H1 (cell line): Measurements from ENCODE around the gene CORO2B. TPM values are rescaled to one million over a fixed set of nuclear protein-coding genes. Genes with fewer than 3 reads are reported as not detected.
A peak's percentile ranks its signal among the peaks of the same experiment; 100 is the strongest.

Source experiments
- E2F6 ChIP-seq: IDR thresholded peaks from 2 replicates; pipeline ENCODE4 v1.6.1; 2012; ENCODE audit warnings: inconsistent platforms
- EZH2 ChIP-seq: fragments of 200-600 bp; sonication (generic); IDR thresholded peaks from 2 replicates; pipeline ENCODE4 v1.7.1; 2012; ENCODE audit warnings: low read depth, mild to moderate bottlenecking, moderate library complexity, low read length, inconsistent platforms; ENCODE audit not compliant: severe bottlenecking
- NRF1 ChIP-seq: IDR thresholded peaks from 2 replicates; pipeline ENCODE4 v1.6.1; 2011; ENCODE audit warnings: mild to moderate bottlenecking, low read depth, low read length, improper control_type of control experiment
- RBBP5 ChIP-seq: IDR thresholded peaks from 2 replicates; pipeline ENCODE4 v1.7.1; 2012; ENCODE audit warnings: low read depth, mild to moderate bottlenecking, inconsistent platforms, low read length, moderate library complexity, borderline replicate concordance
- YY1 ChIP-seq: IDR thresholded peaks from 2 replicates; pipeline ENCODE4 v1.6.1; 2011; ENCODE audit warnings: low read depth, mild to moderate bottlenecking, low read length
- polyA plus RNA-seq, 7 experiments: library from polyadenylated mRNA; depleted of rRNA in 3 of 7; stranded (reverse) in 5 of 7; unstranded in 2 of 7; fragments of >200 nt in 5 of 7; fragments of 200-250 nt in 2 of 7; gene quantifications; 1 replicate in 5 of 7; 2 replicates in 1 of 7; 4 replicates in 1 of 7; pipeline versions ENCODE4 v1.2.1 to v1.2.3, GENCODE V29; 2011 to 2013; ENCODE audit warnings: missing spikeins in 2 of 7, mixed read lengths in 2 of 7
- total RNA-seq: library from RNA; stranded (reverse); fragmentation: NEBNext Ultra II Directional; extraction: Animal tissue kit (Norgen Biotek cat#: 25700); gene quantifications from 2 replicates; pipeline ENCODE4 v1.2.1, GENCODE V29; 2021
- TF ChIP-seq, protein P1 (sequence below), 3 experiments: IDR thresholded peaks; 1 replicate in 2 of 3; 2 replicates in 1 of 3; pipeline versions ENCODE4 v1.5.1 to v1.6.1; 2011; ENCODE audit warnings: low read length in 3 of 3, mild to moderate bottlenecking in 3 of 3, inconsistent platforms in 2 of 3, low read depth in 1 of 3, moderate library complexity in 1 of 3; ENCODE audit not compliant: insufficient read depth in 1 of 3; ENCODE audit errors: control extremely low read depth in 1 of 3

Gene CORO2B
- total and polyA plus RNA-seq, 2 of the 8 experiments (the other 6 are each of a cell fraction or from before 2014, with no cell fraction given): 3.4 to 6.7 TPM

DNA sequence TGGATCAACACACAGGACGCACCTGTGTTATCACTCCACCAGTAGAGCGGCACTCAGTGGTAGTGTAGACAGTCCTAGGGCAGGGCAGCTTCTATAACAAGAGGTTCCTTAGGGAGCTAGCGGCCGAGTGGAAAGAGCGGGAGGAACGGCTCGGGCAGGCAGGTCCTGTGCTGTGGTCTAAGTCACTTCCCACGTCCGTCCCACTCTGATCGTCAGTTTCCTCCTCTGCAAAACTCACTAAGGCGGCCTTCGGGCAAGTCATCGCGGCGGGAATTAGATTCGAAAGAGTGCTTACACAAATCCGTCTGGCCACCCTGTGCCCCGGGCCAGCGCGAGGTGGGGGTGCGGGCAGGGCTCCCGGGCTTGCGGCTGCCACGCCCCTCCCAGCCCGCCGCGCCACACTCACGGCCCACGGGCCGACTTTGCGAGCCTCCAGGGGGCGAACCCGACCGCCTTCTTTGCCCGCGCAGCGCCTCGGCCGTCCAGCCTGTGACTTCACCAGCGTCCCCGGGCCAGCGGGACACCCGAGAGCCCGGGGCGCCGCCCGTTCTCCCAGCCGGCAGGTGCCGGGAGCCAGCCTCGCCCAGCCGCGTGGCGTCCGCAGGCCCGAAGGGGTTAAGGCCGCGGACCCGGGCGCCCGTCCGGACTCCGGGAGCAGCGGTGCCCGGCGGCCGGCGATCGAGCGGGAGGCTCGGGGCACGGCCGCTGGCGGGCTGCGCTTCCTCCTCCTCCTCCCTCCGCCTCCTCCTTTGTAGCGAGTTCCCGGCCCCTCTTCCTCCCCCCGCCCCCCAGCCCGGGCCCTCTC lies 416 bp upstream of the CORO2B start (continued):
- TF ChIP-seq NRF1: no peak
- TF ChIP-seq, protein P1, sequence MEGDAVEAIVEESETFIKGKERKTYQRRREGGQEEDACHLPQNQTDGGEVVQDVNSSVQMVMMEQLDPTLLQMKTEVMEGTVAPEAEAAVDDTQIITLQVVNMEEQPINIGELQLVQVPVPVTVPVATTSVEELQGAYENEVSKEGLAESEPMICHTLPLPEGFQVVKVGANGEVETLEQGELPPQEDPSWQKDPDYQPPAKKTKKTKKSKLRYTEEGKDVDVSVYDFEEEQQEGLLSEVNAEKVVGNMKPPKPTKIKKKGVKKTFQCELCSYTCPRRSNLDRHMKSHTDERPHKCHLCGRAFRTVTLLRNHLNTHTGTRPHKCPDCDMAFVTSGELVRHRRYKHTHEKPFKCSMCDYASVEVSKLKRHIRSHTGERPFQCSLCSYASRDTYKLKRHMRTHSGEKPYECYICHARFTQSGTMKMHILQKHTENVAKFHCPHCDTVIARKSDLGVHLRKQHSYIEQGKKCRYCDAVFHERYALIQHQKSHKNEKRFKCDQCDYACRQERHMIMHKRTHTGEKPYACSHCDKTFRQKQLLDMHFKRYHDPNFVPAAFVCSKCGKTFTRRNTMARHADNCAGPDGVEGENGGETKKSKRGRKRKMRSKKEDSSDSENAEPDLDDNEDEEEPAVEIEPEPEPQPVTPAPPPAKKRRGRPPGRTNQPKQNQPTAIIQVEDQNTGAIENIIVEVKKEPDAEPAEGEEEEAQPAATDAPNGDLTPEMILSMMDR (IDR thresholded peaks at IDR 0.05; ENCODE audit: control extremely low read depth in 1 of 3, insufficient read depth in 1 of 3, low read depth in 1 of 3, low read length in 3 of 3): peak in 1 of 3 experiments; percentile 30; a peak in 2 of 4 replicates
- TF ChIP-seq EZH2: peak; percentile 55
- peak; percentile 61; the same call in 1 of the 2 replicates for TF ChIP-seq E2F6
- TF ChIP-seq YY1: 0 out of 2 replicates have a peak, but pooled peaks have one; percentile 27
- peak; percentile 92 for TF ChIP-seq RBBP5
